Ishikawa (cell line): Measurements from ENCODE around the gene GNAL.

Source experiments
- CEBPB ChIP-seq: IDR thresholded peaks from 2 replicates; pipeline ENCODE4 v1.6.1; 2012
- CREB1 ChIP-seq: IDR thresholded peaks from 2 replicates; pipeline ENCODE4 v1.6.1; 2012; ENCODE audit warnings: low read depth
- EGR1 ChIP-seq: IDR thresholded peaks from 2 replicates; pipeline ENCODE4 v1.6.1; 2012
- EP300 ChIP-seq: IDR thresholded peaks from 2 replicates; pipeline ENCODE4 v1.6.1; 2012; ENCODE audit warnings: borderline replicate concordance
- FOXM1 ChIP-seq: IDR thresholded peaks from 2 replicates; pipeline ENCODE4 v1.6.1; 2012; ENCODE audit warnings: low read depth, borderline replicate concordance
- NFIC ChIP-seq: IDR thresholded peaks from 2 replicates; pipeline ENCODE4 v1.6.1; 2012
- RAD21 ChIP-seq: IDR thresholded peaks from 2 replicates; pipeline ENCODE4 v1.6.1; 2012; ENCODE audit warnings: low read depth
- TAF1 ChIP-seq: IDR thresholded peaks from 2 replicates; pipeline ENCODE4 v1.6.1; 2012; ENCODE audit warnings: low read depth, mild to moderate bottlenecking
- TCF12 ChIP-seq: IDR thresholded peaks from 2 replicates; pipeline ENCODE4 v1.6.1; 2012; ENCODE audit warnings: low read depth
- TEAD4 ChIP-seq: IDR thresholded peaks from 2 replicates; pipeline ENCODE4 v1.6.1; 2012
- YY1 ChIP-seq: IDR thresholded peaks from 2 replicates; pipeline ENCODE4 v1.6.1; 2012; ENCODE audit warnings: low read depth
- ZBTB7A ChIP-seq: IDR thresholded peaks from 2 replicates; pipeline ENCODE4 v1.6.1; 2012; ENCODE audit warnings: low read depth
- TF ChIP-seq, protein P1 (sequence below): IDR thresholded peaks from 2 replicates; pipeline ENCODE4 v1.6.1; 2012
- TF ChIP-seq, protein P2 (sequence below): IDR thresholded peaks from 2 replicates; pipeline ENCODE4 v1.6.1; 2012; ENCODE audit warnings: low read depth, mild to moderate bottlenecking
- TF ChIP-seq, protein P3 (sequence below): IDR thresholded peaks from 2 replicates; pipeline ENCODE4 v1.6.1; 2012

Gene GNAL

DNA sequence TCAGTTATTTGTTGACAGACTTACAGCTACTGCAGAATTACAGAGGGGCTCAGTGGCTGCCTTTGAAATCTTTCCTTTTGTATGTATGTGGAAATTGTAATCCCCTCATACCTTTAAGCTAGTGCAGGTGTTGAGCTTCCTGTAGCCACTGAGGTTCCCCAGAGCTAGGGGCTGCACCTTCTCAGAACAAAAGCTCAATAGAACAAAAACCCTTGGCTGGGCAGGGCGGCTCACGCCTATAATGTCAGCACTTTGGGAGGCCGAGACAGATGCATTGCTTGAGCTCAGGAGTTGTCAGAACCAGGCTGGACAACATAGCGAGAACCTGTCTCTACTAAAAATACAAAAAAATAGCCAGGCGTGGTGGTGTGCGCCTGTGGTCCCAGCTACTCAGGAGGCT lies 120.8 kb downstream of the GNAL start:
- TF ChIP-seq, protein P1, sequence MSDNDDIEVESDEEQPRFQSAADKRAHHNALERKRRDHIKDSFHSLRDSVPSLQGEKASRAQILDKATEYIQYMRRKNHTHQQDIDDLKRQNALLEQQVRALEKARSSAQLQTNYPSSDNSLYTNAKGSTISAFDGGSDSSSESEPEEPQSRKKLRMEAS = no peak
- no peak for TF ChIP-seq FOXM1
- TF ChIP-seq EP300 = no peak
- TF ChIP-seq, protein P2, sequence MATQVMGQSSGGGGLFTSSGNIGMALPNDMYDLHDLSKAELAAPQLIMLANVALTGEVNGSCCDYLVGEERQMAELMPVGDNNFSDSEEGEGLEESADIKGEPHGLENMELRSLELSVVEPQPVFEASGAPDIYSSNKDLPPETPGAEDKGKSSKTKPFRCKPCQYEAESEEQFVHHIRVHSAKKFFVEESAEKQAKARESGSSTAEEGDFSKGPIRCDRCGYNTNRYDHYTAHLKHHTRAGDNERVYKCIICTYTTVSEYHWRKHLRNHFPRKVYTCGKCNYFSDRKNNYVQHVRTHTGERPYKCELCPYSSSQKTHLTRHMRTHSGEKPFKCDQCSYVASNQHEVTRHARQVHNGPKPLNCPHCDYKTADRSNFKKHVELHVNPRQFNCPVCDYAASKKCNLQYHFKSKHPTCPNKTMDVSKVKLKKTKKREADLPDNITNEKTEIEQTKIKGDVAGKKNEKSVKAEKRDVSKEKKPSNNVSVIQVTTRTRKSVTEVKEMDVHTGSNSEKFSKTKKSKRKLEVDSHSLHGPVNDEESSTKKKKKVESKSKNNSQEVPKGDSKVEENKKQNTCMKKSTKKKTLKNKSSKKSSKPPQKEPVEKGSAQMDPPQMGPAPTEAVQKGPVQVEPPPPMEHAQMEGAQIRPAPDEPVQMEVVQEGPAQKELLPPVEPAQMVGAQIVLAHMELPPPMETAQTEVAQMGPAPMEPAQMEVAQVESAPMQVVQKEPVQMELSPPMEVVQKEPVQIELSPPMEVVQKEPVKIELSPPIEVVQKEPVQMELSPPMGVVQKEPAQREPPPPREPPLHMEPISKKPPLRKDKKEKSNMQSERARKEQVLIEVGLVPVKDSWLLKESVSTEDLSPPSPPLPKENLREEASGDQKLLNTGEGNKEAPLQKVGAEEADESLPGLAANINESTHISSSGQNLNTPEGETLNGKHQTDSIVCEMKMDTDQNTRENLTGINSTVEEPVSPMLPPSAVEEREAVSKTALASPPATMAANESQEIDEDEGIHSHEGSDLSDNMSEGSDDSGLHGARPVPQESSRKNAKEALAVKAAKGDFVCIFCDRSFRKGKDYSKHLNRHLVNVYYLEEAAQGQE = no peak
- TF ChIP-seq CEBPB = no peak
- no peak for TF ChIP-seq TEAD4
- TF ChIP-seq RAD21 = no peak
- TF ChIP-seq YY1 = no peak
- no peak for TF ChIP-seq NFIC
- no peak for TF ChIP-seq CREB1

GRCh38 chr18:11810379-11810778 lies 121.3 kb downstream of the GNAL start:
- TF ChIP-seq TEAD4 (no peak), TCF12 (no peak), CREB1 (no peak), EGR1 (no peak), TAF1 (no peak)
- TF ChIP-seq, protein P2 = no peak
- TF ChIP-seq, protein P1 = no peak

DNA sequence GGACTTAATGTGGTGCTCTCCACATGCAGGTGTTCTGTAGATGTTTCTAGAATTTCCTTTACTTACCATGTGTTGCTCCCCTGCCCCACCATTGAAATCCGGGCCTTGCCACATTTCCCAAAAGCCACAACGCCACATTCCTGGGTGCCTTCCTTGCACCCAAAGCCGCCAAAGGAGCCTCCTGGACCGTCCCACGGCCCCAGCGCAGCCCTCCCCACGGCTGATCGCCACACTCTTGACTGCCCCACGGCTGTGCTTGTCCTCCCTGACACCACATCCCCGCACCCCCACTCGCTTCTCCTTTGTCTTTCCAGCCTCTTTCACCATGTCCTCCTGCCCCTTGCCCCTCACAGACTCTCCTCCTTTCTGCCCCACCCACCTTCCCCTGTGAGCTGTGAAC lies 121.9 kb downstream of the GNAL start:
- TF ChIP-seq TEAD4 (no peak), ZBTB7A (no peak), FOXM1 (no peak), EGR1 (no peak), RAD21 (no peak), TAF1 (no peak), NFIC (no peak), EP300 (no peak), TCF12 (no peak), CREB1 (no peak), YY1 (no peak)
- TF ChIP-seq, protein P3, sequence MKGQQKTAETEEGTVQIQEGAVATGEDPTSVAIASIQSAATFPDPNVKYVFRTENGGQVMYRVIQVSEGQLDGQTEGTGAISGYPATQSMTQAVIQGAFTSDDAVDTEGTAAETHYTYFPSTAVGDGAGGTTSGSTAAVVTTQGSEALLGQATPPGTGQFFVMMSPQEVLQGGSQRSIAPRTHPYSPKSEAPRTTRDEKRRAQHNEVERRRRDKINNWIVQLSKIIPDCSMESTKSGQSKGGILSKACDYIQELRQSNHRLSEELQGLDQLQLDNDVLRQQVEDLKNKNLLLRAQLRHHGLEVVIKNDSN = no peak
- TF ChIP-seq, protein P1 = no peak
- TF ChIP-seq, protein P2 = no peak

DNA sequence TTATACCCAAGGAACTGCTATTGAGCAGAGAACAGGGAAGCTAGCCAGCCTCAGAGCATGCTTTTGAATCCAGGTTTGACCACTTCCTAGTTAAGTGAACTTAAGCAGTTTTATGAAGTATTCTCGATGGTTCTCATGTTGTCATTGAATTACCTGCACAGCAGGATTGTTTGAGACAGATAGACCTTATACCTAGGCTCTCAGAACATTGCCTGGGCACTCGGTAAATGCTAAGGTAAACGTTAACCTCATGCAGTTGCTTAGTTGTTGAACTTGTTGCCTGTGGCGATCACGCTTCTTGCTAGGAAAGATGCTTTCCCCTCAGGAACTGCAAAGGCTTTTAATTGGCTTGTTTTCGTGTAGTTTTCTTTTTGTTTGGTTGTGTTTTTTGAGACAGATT lies 128.2 kb downstream of the GNAL start:
- TF ChIP-seq FOXM1 (no peak), TEAD4 (no peak), TCF12 (no peak), CEBPB (no peak), YY1 (no peak), CREB1 (no peak), EGR1 (no peak), TAF1 (no peak), RAD21 (no peak), NFIC (no peak)
- TF ChIP-seq, protein P3 = no peak
- TF ChIP-seq, protein P2 = no peak
- TF ChIP-seq, protein P1 = no peak
